ENCODE data around the gene CIB2.

Gene CIB2

DNA sequence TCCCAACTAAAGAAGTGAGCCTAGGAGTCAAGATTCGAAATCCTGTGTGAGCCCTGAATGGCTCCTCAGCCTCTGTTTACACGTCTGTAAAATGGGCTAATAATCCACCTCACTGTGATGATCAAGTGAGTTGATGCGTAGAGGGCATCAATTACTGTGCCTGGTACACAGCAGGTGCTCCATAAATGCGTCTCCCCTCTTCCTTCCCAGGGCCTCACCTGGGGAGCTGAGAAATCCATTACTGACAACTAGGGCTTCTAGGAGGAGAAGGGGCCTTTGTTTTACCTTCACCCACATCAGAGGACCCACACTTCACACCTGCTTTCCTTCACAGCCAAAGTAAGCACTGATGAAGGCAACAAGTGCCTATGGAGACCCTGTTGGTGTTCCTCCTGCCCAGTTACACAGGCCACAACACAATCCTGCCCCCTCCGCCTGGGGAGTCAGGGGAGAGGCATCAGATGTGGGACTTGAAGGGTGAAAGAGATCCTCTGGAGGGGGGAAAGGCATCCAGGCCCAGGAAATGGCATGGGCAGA is 1.4 kb downstream of the CIB2 start:
- Mint-ChIP-seq H3K4me1 (peaks cover 62% of the 10 kb centered on the region), H3K9me3 (no peaks in the 10 kb centered on the region), H3K4me3 (peak overlapping the region; percentile 66 to 87), H3K27me3 (peaks cover 14% of the 10 kb centered on the region), H3K27ac (no peak overlapping the region)
- no peak for ATAC-seq
- DNase-seq: no peak

DNA sequence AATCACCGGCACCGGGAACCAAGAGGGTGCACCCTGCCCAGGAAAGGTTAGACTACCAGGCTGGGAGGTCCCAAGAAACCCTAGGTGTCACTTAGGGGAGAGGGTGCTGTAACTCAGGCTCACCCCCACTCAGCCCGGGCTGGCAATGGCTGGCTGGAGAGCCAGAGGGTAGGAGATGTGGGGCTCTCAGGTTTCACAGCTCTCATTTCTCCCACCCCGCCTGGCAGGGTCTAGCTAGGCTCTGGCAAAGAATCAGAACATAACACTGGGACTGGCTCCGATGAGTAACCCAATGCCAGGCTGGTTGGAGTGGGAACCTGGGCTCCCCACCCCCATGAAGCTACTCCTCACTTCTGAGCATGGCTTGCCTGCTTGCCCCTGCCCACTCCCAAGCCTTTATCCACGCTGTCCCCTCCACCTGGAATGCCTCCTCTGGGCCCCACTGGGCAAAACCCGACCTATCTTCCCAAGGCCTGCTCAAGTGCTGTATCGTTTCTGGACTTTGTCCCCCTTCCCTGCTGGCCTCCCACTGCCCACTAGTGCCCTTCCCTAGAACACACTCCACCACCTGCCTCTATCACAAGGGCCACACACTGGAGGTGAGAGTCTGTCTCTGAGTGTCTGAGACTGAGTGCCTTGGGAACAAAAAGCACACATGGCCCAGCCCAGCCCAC is 2.0 kb downstream of the CIB2 start:
- Mint-ChIP-seq H3K4me1 (peaks cover 62% of the 10 kb centered on the region), H3K27ac (no peak overlapping the region), H3K4me3 (no peak overlapping the region), H3K9me3 (no peaks in the 10 kb centered on the region), H3K27me3 (peaks cover 14% of the 10 kb centered on the region)
- no peak for ATAC-seq
- no peak for DNase-seq

DNA sequence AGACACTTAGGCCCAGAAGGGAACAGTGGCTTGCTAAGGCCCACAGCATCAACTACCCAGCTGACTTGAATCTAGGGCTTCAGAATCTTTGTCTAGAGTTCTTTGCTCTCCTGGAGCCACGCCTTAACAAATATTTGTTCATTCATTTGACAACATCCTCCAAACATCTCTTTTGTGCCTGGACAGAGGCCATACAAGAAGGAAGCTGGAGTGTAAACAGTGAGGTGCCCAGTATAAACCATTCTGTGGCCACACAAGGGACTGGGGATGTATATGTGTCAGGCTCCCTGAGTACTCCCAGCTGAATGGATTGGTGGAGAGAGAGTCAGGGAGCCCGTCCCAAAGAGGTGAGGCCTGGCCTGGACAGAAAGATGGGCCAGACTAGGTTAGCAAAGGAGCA is 3.4 kb downstream of the CIB2 start:
- DNase-seq (no peak), ATAC-seq (no peak)
- no peak overlapping the region for H3K4me3 Mint-ChIP-seq
- H3K4me1 Mint-ChIP-seq: peaks cover 51% of the 10 kb centered on the region
- peaks cover 14% of the 10 kb centered on the region for H3K27me3 Mint-ChIP-seq
- H3K9me3 Mint-ChIP-seq: no peaks in the 10 kb centered on the region
- H3K27ac Mint-ChIP-seq: no peak overlapping the region

DNA sequence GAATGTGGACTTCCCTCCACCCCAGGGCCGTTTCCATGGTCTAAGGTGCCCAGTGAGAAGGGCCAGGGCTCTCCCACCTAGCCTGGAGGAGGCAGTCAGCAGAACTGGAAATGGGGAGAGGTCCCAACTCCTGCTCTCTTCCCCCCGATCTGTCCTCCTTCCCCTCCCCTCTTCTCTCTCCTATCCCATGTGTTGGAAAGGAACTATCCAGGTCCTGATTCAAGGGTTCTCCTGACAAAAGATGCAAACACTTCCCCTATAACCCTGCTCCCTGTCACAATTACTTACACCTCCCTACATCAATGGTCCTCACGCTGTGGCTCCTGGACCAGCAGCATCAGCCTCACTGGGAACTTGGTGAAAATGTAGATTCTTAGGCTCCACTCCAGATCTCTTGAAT is 6.0 kb downstream of the CIB2 start:
- DNase-seq (no peak), ATAC-seq (no peak)
- H3K27me3 Mint-ChIP-seq: peaks cover 6% of the 10 kb centered on the region
- no peak overlapping the region for H3K4me3 Mint-ChIP-seq
- peaks cover 31% of the 10 kb centered on the region for H3K4me1 Mint-ChIP-seq
- no peaks in the 10 kb centered on the region for H3K9me3 Mint-ChIP-seq
- H3K27ac Mint-ChIP-seq: no peak overlapping the region

DNA sequence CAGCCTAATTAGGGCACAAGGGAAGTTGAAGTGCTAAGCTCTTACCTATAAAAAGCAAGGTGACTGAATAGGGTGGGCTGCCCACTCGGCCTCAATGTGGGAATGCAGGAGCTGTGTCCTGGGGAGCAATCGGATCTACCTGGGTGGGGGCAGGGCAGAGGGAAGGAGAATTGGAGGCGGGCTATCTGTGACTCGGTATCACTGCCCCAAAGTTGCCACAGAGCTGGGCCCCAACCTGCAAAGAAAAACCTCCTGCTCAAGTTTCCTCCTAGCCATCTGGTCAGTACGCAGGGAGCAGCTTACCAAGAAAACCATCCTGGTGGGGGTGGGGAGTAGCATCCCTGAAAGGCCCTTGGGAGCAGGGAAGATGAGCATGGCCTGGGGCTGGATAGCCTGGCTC is 10.7 kb downstream of the CIB2 start:
- DNase-seq (no peak), ATAC-seq (no peak)
- Mint-ChIP-seq H3K4me1 (peaks cover 5% of the 10 kb centered on the region), H3K27ac (peak overlapping the region in 1 of 2 donors; percentile 48), H3K4me3 (no peak overlapping the region), H3K9me3 (no peaks in the 10 kb centered on the region), H3K27me3 (no peaks in the 10 kb centered on the region)

DNA sequence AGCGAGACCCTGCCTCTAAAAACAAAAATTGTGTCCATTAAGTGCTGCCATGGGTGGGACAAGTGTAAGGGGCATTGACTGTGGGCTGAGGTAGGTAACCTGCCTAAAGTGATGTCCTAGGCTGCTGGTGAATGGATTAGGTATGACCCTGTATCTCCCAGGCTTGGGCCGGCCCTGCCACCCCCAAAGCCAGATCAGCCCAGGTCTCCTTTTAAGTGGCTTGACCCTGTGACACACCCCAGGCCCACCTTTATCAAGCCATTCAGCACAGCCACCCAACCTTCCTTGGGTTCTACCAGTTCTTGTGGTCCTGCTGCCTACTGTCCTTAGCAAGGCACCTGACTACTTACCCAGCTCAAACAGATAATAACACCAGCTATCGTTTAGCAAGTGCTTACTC is 18.7 kb downstream of the CIB2 start:
- Mint-ChIP-seq H3K4me1 (peaks cover 20% of the 10 kb centered on the region), H3K9me3 (no peaks in the 10 kb centered on the region), H3K27ac (no peak overlapping the region), H3K4me3 (no peak overlapping the region), H3K27me3 (no peaks in the 10 kb centered on the region)
- DNase-seq (no peak), ATAC-seq (no peak)

DNA sequence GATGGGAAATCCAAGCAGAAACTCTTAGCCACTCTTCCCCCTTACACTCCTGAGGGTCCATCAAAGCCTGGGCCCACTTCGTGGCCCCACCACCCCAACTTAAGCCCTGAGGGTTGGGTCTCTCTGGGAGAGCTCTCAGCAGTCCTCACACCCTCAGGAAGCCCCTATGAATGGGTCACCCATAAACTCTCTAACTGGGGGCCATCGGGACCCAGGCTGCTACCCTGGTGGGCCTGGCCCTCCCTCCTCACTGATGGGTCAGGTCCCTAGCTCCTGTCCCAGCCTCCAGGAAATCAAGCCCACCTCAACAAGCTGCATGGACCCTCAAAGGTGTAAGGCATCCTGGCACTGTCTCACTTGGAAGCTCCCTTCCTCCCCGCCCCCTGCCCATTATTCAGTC is 19.5 kb downstream of the CIB2 start:
- no peaks in the 10 kb centered on the region for H3K27me3 Mint-ChIP-seq
- H3K4me1 Mint-ChIP-seq: peaks cover 27% of the 10 kb centered on the region
- H3K9me3 Mint-ChIP-seq: no peaks in the 10 kb centered on the region
- H3K4me3 Mint-ChIP-seq: no peak overlapping the region
- DNase-seq (no peak), ATAC-seq (no peak)
- no peak overlapping the region for H3K27ac Mint-ChIP-seq

DNA sequence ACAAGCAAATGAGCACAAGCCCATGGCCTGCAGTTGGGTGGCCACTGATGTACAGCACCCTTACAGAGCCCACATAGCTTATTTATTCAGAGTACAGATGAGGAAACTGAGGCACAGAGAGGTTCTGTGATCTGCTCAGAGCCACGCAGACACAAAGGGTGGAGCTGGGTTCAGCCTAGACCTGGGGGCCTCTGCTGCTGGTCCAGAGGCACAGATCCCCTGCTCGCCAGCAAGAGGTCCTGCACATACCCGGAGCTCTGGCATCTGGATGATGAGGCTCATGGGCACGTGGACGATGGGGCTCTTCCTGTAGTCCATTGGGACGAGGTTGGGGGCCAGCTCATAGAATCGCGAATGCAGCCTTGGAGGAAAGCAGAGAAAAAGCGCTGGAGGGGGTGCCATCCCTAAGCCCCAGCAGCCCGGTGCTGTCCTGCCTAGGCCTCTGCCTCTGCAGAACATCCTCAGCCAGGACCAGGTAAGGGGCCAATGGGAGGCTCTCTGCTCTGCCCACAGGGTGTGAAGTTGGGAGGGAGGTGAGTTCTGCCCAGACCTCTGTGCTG is 20.2 kb downstream of the CIB2 start:
- no peak for ATAC-seq
- Mint-ChIP-seq H3K27me3 (no peaks in the 10 kb centered on the region), H3K27ac (peak overlapping the region in 1 of 2 donors; percentile 6), H3K9me3 (no peaks in the 10 kb centered on the region), H3K4me3 (no peak overlapping the region), H3K4me1 (peaks cover 35% of the 10 kb centered on the region)
- no peak for DNase-seq

DNA sequence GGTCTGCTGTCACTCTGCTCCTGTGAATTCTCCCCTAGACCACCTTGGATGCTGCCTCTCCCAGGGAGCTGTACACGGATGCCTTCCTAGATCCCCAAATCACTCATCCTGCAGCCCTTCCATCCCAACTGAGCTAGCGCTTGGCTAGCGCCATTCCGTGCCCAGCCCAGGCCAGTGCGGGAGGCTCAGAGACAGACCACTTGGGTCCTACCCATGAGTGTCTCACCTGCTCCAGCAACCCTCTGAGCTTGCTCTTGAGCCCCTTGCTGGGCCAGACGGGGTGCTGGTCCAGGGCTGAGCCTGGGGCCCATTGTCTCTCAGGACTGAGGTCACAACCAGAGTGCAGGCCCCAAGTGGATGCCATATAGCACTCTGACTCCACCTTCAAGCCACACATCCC is 21.1 kb downstream of the CIB2 start:
- H3K27me3 Mint-ChIP-seq: no peaks in the 10 kb centered on the region
- DNase-seq: no peak
- peaks cover 44% of the 10 kb centered on the region for H3K4me1 Mint-ChIP-seq
- H3K9me3 Mint-ChIP-seq: no peaks in the 10 kb centered on the region
- ATAC-seq: no peak
- no peak overlapping the region for H3K4me3 Mint-ChIP-seq
- H3K27ac Mint-ChIP-seq: no peak overlapping the region

DNA sequence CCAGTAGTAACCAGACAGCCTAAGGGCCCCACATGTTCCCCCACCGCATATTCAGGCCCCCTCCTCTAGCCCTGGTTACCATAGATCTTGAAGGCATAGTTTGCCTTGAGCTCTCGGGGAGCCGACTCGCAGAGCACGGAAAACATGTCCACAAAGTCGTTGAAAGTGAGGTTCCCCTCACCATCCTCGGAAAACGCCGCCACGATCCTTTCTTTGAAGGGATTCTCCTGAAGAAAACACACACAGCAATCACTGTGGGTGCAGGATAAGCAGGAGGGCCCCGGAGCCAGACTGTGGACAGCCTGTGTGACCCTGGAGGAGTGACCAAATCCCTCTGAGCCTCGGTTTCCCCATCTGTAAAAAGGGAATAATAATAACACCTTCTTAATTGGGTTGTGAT is 22.1 kb downstream of the CIB2 start:
- DNase-seq: no peak
- Mint-ChIP-seq H3K4me1 (peaks cover 54% of the 10 kb centered on the region), H3K27ac (no peak overlapping the region), H3K4me3 (no peak overlapping the region), H3K9me3 (no peaks in the 10 kb centered on the region), H3K27me3 (no peaks in the 10 kb centered on the region)
- no peak for ATAC-seq

DNA sequence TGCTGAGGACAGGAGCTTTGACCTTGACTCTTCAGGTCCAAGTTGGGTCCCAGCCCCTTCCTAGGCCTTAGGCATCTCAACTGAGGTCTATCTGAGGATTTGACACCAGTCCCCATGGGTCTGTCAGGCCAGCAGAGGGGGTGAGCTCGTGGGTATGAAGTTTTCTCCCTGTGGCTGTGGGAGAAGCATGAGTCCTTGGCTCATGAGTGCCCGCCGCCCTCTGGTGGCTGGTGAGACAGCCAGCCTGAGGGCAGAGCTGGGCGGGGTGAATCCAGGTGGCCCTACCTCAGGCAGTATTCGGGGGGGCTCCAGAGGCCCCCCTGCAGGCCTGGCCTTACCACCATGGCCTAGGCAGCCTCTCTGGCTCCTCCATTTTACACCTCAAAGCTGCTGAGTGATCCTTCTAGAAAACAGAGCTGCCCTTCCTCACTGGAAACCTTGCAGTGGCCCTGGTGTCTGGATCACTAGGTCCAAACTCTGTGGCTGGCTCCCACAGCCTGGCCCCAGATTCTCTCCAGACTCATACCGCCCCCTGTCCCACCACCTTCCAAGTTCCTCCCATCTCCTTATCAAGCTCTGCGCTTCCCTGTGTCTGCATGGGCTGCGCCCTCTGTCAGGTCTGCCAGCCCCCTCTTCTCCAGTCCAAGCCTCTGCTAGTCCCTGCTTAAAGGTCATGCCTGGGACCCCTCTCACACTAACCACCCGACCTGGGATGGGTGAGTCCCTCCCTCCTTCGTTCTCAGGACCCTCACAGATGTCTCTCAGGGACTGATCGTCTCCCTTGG is 22.8 kb downstream of the CIB2 start:
- Mint-ChIP-seq H3K4me3 (no peak overlapping the region), H3K27ac (peak overlapping the region in 1 of 2 donors; percentile 15), H3K4me1 (peaks cover 60% of the 10 kb centered on the region), H3K27me3 (no peaks in the 10 kb centered on the region), H3K9me3 (no peaks in the 10 kb centered on the region)
- ATAC-seq (peak; percentile 77), DNase-seq (peak; percentile 81 to 87)

DNA sequence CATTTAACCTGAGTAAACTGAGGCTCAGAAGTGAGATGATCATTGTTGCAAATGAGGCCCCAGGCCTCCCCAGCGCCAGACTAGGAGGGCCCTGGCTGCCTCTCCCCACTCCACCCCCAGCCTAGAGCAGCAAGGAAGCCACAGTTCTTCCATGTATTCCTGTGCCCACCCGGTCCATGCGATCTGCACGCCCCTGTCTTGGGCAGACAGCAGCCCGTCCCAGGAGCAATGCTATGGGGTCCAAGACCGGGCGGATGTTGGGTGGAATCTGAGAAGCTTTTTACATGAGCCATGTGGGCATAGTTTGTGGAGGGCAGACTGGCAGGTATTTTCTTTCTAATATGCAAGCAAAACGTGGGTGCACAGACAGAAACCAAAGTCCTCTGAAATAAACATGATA is 23.8 kb downstream of the CIB2 start:
- no peak for ATAC-seq
- Mint-ChIP-seq H3K9me3 (no peaks in the 10 kb centered on the region), H3K4me1 (peaks cover 66% of the 10 kb centered on the region), H3K4me3 (no peak overlapping the region), H3K27ac (no peak overlapping the region), H3K27me3 (no peaks in the 10 kb centered on the region)
- no peak for DNase-seq

DNA sequence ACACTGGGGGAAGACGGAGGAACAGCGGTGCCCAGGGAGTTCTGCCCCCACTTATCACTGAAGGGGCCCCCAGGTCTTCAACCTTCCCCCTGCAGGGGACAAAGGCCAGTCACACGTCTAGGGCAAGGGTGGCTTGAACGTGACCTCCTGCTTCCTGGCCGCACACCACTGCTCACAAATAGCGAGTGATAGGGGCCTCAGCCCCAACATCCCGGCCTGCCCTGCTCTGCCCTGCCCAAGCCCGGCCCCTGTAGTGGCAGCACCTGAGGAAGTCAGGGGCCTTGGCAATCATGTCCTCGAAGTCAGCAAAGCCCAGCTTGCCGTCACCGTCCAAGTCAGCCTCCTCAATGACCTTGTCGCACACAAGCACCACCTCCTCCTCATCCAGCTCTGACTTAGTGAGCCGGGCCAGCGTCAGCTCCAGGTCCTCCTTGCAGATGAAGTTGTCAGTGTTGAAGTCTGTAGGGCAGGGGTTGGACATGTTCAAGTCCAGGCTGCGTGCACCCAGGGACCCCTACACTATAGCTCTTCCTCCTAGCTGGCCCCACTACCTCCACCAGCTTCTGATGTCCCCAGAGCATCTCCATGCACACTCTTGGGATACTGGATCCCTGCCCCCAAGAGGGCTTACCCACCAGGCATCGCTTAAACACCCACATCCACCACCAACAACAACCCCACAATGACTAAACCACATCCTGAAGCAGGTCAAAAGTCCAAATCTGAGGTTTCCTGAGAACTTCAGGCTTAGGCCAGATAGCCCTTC is 25.6 kb downstream of the CIB2 start:
- Mint-ChIP-seq H3K4me1 (peaks cover 69% of the 10 kb centered on the region), H3K9me3 (no peaks in the 10 kb centered on the region), H3K4me3 (peak overlapping the region; percentile 3 to 11), H3K27ac (peak overlapping the region in 1 of 2 donors; percentile 95), H3K27me3 (no peaks in the 10 kb centered on the region)
- DNase-seq: peak in 1 of 2 donors; percentile 12
- ATAC-seq: no peak

DNA sequence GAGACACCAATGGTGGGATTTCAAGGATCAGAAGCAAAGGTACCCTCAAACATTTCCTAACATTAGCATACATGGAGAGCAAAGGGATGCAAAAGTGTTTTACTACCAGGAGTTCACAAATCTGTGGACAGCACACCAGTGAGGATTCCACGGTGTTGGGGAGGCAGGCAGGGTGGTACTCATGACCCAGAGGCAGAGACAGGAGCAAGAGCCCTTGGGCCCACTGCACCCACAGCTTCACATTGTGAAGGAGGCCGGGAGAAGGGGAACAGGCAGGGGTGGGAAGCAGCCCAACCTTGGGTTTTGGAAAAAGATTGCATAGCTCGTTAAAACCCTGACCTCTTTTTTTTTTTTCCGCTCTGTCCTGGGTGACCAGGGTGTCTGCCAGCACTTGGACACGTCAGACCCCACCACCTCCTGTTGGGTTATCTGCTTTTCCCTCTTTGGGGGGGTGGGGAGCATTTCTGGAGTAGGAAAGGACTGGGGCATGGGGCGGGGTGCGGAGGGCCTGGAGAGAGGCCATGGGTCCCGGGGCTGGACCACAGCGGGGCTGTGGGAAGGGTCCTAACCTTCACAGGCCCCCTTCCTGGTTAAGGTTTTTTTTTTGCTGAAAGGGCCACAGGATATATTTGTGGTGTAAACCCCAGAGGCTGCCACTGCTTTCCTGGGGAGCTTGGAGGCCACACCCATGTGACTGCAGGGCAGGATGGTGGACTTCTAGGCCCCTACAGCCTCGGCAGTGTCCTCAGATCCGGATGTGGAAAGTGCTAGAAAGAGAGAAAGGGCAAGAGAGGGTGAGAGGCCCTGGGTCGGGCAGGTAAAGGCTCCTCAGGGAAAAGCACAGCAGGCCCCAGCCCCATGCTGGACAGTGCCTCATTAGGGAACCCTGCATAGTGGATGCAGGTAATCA is 26.4 kb downstream of the CIB2 start:
- no peaks in the 10 kb centered on the region for H3K27me3 Mint-ChIP-seq
- H3K4me3 Mint-ChIP-seq: peak overlapping the region; percentile 40 to 70
- peak overlapping the region; percentile 36 to 95 for H3K27ac Mint-ChIP-seq
- peaks cover 69% of the 10 kb centered on the region for H3K4me1 Mint-ChIP-seq
- ATAC-seq (no peak), DNase-seq (no peak)
- no peaks in the 10 kb centered on the region for H3K9me3 Mint-ChIP-seq

DNA sequence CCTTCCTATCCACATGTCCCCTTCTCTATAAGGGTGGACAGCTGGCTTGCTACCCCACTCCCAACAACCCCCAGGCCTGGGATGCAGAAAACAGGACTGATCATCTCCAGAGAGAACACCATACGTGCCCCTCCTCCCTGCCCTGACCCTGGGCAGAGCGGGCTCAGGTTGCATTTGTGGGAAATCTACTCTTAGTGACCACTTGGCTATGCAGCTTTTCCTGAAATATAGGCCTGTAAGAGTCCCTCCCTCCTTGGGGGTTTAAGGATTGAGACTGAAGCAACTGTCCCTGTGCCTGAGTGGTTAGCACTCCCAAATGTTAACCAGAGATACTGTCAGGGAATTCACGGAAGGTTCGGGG is 27.1 kb downstream of the CIB2 start:
- peak overlapping the region; percentile 70 to 71 for H3K4me3 Mint-ChIP-seq
- no peaks in the 10 kb centered on the region for H3K9me3 Mint-ChIP-seq
- DNase-seq: no peak
- peak; percentile 48 for ATAC-seq
- no peaks in the 10 kb centered on the region for H3K27me3 Mint-ChIP-seq
- H3K27ac Mint-ChIP-seq: peak overlapping the region in 1 of 2 donors; percentile 74
- peaks cover 69% of the 10 kb centered on the region for H3K4me1 Mint-ChIP-seq

All from stimulated activated naive CD8-positive, alpha-beta T cell treated with anti-CD3 and anti-CD28 coated beads, Interleukin-15, amount 100 ng/mL, for 72 hours (primary cell).